Smooth muscle cell (in vitro differentiated cells): ENCODE results near the gene DNAJA4. TPM values are rescaled to one million over a fixed set of nuclear protein-coding genes. Genes with fewer than 3 reads are reported as not detected.
A peak's percentile ranks its signal among the peaks of the same experiment; 100 is the strongest.

Experiments used
- DNase-seq: peaks from one replicate; lab custom pipeline; 2025; ENCODE audit not compliant: unreplicated experiment; lab: John Stamatoyannopoulos, UW
- H2AFZ ChIP-seq: fragments of 200-600 bp; sonication (generic); 2 replicates; pipeline ENCODE4 v1.6.0; 2016; ENCODE audit warnings: antibody characterized with exemption, low read depth, mild to moderate bottlenecking
- H3F3A ChIP-seq: fragments of 200-600 bp; sonication (generic); 2 replicates; pipeline ENCODE4 v1.6.0; 2017; ENCODE audit warnings: antibody characterized with exemption, low read depth
- H3K27ac ChIP-seq: fragments of 200-600 bp; sonication (generic); 2 replicates; pipeline ENCODE4 v1.5.1; 2016; ENCODE audit warnings: low read depth, mild to moderate bottlenecking
- H3K27me3 ChIP-seq: fragments of 200-600 bp; sonication (generic); 2 replicates; pipeline ENCODE4 v1.6.1; 2016; ENCODE audit warnings: low read depth, mild to moderate bottlenecking
- H3K36me3 ChIP-seq: fragments of 200-600 bp; sonication (generic); 2 replicates; pipeline ENCODE4 v1.5.1; 2016; ENCODE audit warnings: low read depth
- H3K4me1 ChIP-seq: fragments of 200-600 bp; sonication (generic); 2 replicates; pipeline ENCODE4 v1.5.1; 2016; ENCODE audit warnings: low read depth
- H3K4me2 ChIP-seq: fragments of 200-600 bp; sonication (generic); 2 replicates; pipeline ENCODE4 v1.6.0; 2016; ENCODE audit warnings: mild to moderate bottlenecking
- H3K4me3 ChIP-seq: fragments of 200-600 bp; sonication (generic); 2 replicates; pipeline ENCODE4 v1.5.1; 2016; ENCODE audit warnings: mild to moderate bottlenecking
- H3K79me2 ChIP-seq: fragments of 200-600 bp; sonication (generic); 2 replicates; pipeline ENCODE4 v1.6.0; 2016; ENCODE audit warnings: low read depth, mild to moderate bottlenecking
- H3K9ac ChIP-seq: fragments of 200-600 bp; sonication (generic); 2 replicates; pipeline ENCODE4 v1.6.0; 2016; ENCODE audit warnings: low read depth
- H3K9me3 ChIP-seq: fragments of 200-600 bp; sonication (generic); replicated peaks from 2 replicates; pipeline ENCODE4 v1.5.1; 2016; ENCODE audit warnings: low read depth
- H4K20me1 ChIP-seq: fragments of 200-600 bp; sonication (generic); 2 replicates; pipeline ENCODE4 v1.6.0; 2016; ENCODE audit warnings: low read depth
- WGBS: methylation state at CpG from one replicate; pipeline ENCODE4 v1.1.7; 2016; ENCODE audit warnings: low lambda C conversion rate; 5-methylcytosine and 5-hydroxymethylcytosine counted together
- polyA plus RNA-seq: library from polyadenylated mRNA; unstranded; fragments of >200 nt; fragmentation: Nextera tagmentation; extraction: Ambion mirVana; gene quantifications from 2 replicates; pipeline ENCODE4 v1.2.1, GENCODE V29; 2016
- total RNA-seq: library from RNA; depleted of rRNA; stranded (reverse); fragments of >200 nt; gene quantifications from 2 replicates; pipeline ENCODE4 v1.2.3, GENCODE V29; 2014
- TF ChIP-seq, protein P1 (sequence below): fragments of 200-600 bp; sonication (generic); IDR thresholded peaks from 2 replicates; pipeline ENCODE4 v1.5.1; 2017; ENCODE audit warnings: borderline replicate concordance, mild to moderate bottlenecking, antibody characterized with exemption; ENCODE audit not compliant: insufficient read depth, poor library complexity, severe bottlenecking

Gene DNAJA4
- total and polyA plus RNA-seq, 2 experiments from 2014 or later = 2.7 to 4.0 TPM

DNA sequence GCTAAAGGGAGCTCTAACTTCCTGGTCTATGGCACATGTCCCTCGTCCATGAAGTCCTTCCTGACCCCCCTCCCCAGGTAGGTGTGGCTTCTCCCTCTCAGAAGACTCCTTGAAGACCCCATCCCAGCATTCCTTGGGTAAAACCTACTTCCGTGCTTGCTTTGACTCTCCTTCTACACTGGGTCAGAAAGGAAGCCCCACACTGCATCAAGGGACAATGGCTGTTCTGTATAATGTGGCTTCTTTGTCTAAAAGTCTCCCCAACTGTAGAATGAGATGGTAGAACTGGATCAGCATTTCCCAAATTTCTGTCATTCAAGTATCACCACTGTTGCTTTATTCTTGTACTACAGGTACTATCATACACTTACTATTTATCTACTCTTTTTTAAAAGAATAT, 3.9 kb upstream of the DNAJA4 start:
- H3K27ac ChIP-seq = no peak overlapping the region
- no peaks in the 10 kb centered on the region for H4K20me1 ChIP-seq
- TF ChIP-seq, protein P1, sequence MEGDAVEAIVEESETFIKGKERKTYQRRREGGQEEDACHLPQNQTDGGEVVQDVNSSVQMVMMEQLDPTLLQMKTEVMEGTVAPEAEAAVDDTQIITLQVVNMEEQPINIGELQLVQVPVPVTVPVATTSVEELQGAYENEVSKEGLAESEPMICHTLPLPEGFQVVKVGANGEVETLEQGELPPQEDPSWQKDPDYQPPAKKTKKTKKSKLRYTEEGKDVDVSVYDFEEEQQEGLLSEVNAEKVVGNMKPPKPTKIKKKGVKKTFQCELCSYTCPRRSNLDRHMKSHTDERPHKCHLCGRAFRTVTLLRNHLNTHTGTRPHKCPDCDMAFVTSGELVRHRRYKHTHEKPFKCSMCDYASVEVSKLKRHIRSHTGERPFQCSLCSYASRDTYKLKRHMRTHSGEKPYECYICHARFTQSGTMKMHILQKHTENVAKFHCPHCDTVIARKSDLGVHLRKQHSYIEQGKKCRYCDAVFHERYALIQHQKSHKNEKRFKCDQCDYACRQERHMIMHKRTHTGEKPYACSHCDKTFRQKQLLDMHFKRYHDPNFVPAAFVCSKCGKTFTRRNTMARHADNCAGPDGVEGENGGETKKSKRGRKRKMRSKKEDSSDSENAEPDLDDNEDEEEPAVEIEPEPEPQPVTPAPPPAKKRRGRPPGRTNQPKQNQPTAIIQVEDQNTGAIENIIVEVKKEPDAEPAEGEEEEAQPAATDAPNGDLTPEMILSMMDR = no peak
- H3K9me3 ChIP-seq = no peaks in the 10 kb centered on the region
- H3K4me2 ChIP-seq = no peak overlapping the region
- no peaks in the 10 kb centered on the region for H3K27me3 ChIP-seq
- H3K79me2 ChIP-seq = no peaks in the 10 kb centered on the region
- H3K4me3 ChIP-seq = no peak overlapping the region
- H2AFZ ChIP-seq = no peak overlapping the region
- H3K4me1 ChIP-seq = no peaks in the 10 kb centered on the region
- WGBS = 60% methylated on average over 2 of the region's 2 CpGs
- no peaks in the 10 kb centered on the region for H3K36me3 ChIP-seq
- no peak for DNase-seq
- H3K9ac ChIP-seq = no peak overlapping the region
- H3F3A ChIP-seq = no peaks in the 10 kb centered on the region

- H3K27me3 ChIP-seq = no peaks in the 10 kb centered on the region
- H3K4me1 ChIP-seq = no peaks in the 10 kb centered on the region
- no peak overlapping the region for H3K4me2 ChIP-seq
- H3K36me3 ChIP-seq = no peaks in the 10 kb centered on the region
- H3K79me2 ChIP-seq = no peaks in the 10 kb centered on the region
- no peaks in the 10 kb centered on the region for H3F3A ChIP-seq
- TF ChIP-seq, protein P1 = no peak
- H3K9ac ChIP-seq = no peak overlapping the region
- 93% methylated on average over 3 of the region's 3 CpGs for WGBS
- H4K20me1 ChIP-seq = no peaks in the 10 kb centered on the region
- no peak overlapping the region for H3K4me3 ChIP-seq
- no peak for DNase-seq
- H3K9me3 ChIP-seq = no peaks in the 10 kb centered on the region
- no peak overlapping the region for H3K27ac ChIP-seq
- no peak overlapping the region for H2AFZ ChIP-seq
Measured at GRCh38 chr15:78261062-78261461, 3.3 kb upstream of the DNAJA4 start.

DNA sequence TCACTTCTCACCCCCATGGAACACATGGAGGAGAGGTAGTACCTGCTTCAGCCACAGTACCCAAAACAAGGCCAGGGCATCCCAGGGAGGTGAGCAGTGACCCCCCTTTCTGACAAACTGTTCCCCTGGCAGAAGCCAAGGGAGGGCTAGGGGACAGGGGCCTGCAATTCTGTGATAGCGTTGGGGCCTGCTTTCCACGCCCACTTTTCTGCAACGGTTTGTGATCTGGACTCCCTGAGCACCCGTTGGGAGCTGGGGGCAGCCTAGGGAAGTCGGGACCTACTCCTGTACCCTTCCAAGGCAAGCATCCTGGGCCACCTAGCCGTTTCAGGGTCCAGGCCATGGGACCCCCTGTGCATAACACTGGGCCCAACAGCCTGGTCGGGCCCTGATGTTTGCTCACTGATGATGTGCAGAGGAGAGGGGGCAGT, 996 bp upstream of the DNAJA4 start:
- no peak for DNase-seq
- Histone ChIP-seq H2AFZ (no peak overlapping the region), H3K27ac (no peak overlapping the region), H3F3A (no peaks in the 10 kb centered on the region), H3K36me3 (no peaks in the 10 kb centered on the region), H3K79me2 (no peaks in the 10 kb centered on the region), H4K20me1 (no peaks in the 10 kb centered on the region), H3K9me3 (no peaks in the 10 kb centered on the region), H3K4me3 (no peak overlapping the region), H3K4me1 (no peaks in the 10 kb centered on the region), H3K27me3 (no peaks in the 10 kb centered on the region), H3K4me2 (no peak overlapping the region), H3K9ac (no peak overlapping the region)
- WGBS = 90% methylated on average over 7 of the region's 7 CpGs
- TF ChIP-seq, protein P1 = no peak

DNA sequence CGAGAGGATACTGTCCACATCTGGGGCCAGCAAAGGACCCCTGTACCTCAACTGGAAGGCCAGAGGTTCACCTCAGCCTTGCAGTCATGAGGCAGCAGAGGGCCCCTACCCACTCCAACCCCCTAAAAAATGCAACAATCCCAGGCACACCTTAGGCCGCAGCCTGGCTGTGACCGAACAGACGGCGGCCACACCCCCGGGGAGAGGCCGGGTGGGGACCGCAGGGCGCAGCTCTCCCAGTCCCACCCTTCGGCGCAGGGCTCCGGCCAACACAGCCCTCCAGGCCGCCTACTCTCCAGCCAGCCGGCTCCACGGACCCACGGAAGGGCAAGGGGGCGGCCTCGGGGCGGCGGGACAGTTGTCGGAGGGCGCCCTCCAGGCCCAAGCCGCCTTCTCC, 457 bp upstream of the DNAJA4 start:
- TF ChIP-seq, protein P1 = no peak
- no peaks in the 10 kb centered on the region for H3K27me3 ChIP-seq
- no peaks in the 10 kb centered on the region for H4K20me1 ChIP-seq
- H3K4me3 ChIP-seq = peak overlapping the region; percentile 47
- 86% methylated on average over 23 of the region's 23 CpGs for whole genome bisulfite sequencing
- H3K79me2 ChIP-seq = no peaks in the 10 kb centered on the region
- H3K4me1 ChIP-seq = no peaks in the 10 kb centered on the region
- no peak overlapping the region for H3K9ac ChIP-seq
- DNase-seq = no peak
- H3K9me3 ChIP-seq = no peaks in the 10 kb centered on the region
- H3K4me2 ChIP-seq = peak overlapping the region; percentile 65
- no peaks in the 10 kb centered on the region for H3F3A ChIP-seq
- no peaks in the 10 kb centered on the region for H3K36me3 ChIP-seq
- H2AFZ ChIP-seq = peak overlapping the region; percentile 62
- H3K27ac ChIP-seq = no peak overlapping the region
